Activated T-helper 2 cell treated with anti-CD3 and anti-CD28 coated beads, Interferon-gamma antibody, Interleukin-2, Interleukin-4, amounts not matched to agents 10 μg/mL and 5 μg/mL and 100 μg/mL, durations not matched to agents 14 hours and 24 hours and 36 hours (primary cell): ENCODE data around the gene C14orf180. TPM values are rescaled to one million over a fixed set of nuclear protein-coding genes. Genes with fewer than 3 reads are reported as not detected.

Source experiments
- DNase-seq: peaks from one replicate; pipeline ENCODE4 v3.0.0; 2021; ENCODE audit warnings: low spot score
- H3K27ac Mint-ChIP-seq: one replicate; pipeline ENCODE4 v1.8.0; 2021; ENCODE audit warnings: mixed read lengths
- H3K27me3 Mint-ChIP-seq: one replicate; pipeline ENCODE4 v1.8.0; 2021; ENCODE audit warnings: low read depth, mixed read lengths
- H3K36me3 Mint-ChIP-seq: one replicate; pipeline ENCODE4 v1.8.0; 2021; ENCODE audit warnings: low read depth, mixed read lengths
- H3K4me1 Mint-ChIP-seq: one replicate; pipeline ENCODE4 v1.8.0; 2021; ENCODE audit warnings: low read depth, mixed read lengths
- H3K4me3 Mint-ChIP-seq: one replicate; pipeline ENCODE4 v1.8.0; 2021; ENCODE audit warnings: low read depth, mild to moderate bottlenecking, moderate library complexity, mixed read lengths
- H3K9me3 Mint-ChIP-seq: one replicate; pipeline ENCODE4 v1.8.0; 2021; ENCODE audit warnings: mixed read lengths
- intact Hi-C: fragments of 100-400 bp; cut with micrococcal nuclease; formaldehyde crosslinking; loops from one replicate; pipeline ENCODE4 v1.15.1; 2023
- total RNA-seq: library from RNA; stranded (reverse); gene quantifications from 2 replicates; pipeline ENCODE4 v1.2.3, GENCODE V29; 2022

Gene C14orf180
- total RNA-seq, 1 donor from 2014 or later: not detected

DNA sequence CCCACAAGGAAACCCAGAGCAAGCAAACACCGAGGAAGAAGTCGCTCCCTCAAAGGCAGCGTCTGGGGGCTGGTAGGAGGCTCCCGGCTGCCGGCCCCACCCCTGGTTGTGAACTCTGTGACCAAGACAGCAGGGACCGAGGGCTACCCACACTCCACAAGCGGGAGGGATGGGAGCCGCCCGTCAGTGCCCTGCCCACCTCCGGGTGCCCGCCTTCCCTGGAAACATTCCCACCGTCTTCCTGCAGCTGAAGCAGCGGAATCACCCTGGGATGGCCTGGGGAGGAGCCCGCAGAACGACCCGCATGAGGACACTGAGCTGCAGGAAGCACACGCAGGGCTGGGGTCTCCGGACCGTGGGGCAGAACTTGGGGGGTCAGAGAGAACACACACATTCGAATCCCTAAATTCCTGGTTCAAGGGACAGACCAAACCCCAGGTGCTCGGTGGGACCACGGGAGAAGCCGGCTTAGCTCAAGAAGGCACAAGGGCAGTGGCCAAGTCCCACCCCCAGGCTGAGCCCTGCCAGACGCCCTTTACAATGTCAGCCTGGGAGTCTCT, 33.5 kb upstream of the C14orf180 start:
- no peak overlapping the region for H3K4me3 Mint-ChIP-seq
- no peak overlapping the region for H3K27ac Mint-ChIP-seq
- no peak for DNase-seq
- H3K4me1 Mint-ChIP-seq: no peaks in the 10 kb centered on the region
- intact Hi-C loops: no loop called here
- no peaks in the 10 kb centered on the region for H3K27me3 Mint-ChIP-seq
- no peaks in the 10 kb centered on the region for H3K36me3 Mint-ChIP-seq
- H3K9me3 Mint-ChIP-seq: no peaks in the 10 kb centered on the region

GRCh38 chr14:104546591-104547309, 32.8 kb upstream of the C14orf180 start:
- no peaks in the 10 kb centered on the region for H3K9me3 Mint-ChIP-seq
- no peaks in the 10 kb centered on the region for H3K27me3 Mint-ChIP-seq
- DNase-seq: no peak
- no peaks in the 10 kb centered on the region for H3K36me3 Mint-ChIP-seq
- H3K4me1 Mint-ChIP-seq: no peaks in the 10 kb centered on the region
- H3K4me3 Mint-ChIP-seq: no peak overlapping the region
- intact Hi-C loops: no loop called here
- H3K27ac Mint-ChIP-seq: no peak overlapping the region

- no peak overlapping the region for H3K4me3 Mint-ChIP-seq
- H3K27me3 Mint-ChIP-seq: no peaks in the 10 kb centered on the region
- H3K27ac Mint-ChIP-seq: no peak overlapping the region
- no peak for DNase-seq
- intact Hi-C loops: no loop called here
- no peaks in the 10 kb centered on the region for H3K4me1 Mint-ChIP-seq
- no peaks in the 10 kb centered on the region for H3K36me3 Mint-ChIP-seq
- no peaks in the 10 kb centered on the region for H3K9me3 Mint-ChIP-seq
Measured at GRCh38 chr14:104547310-104547997, 32.1 kb upstream of the C14orf180 start.

DNA sequence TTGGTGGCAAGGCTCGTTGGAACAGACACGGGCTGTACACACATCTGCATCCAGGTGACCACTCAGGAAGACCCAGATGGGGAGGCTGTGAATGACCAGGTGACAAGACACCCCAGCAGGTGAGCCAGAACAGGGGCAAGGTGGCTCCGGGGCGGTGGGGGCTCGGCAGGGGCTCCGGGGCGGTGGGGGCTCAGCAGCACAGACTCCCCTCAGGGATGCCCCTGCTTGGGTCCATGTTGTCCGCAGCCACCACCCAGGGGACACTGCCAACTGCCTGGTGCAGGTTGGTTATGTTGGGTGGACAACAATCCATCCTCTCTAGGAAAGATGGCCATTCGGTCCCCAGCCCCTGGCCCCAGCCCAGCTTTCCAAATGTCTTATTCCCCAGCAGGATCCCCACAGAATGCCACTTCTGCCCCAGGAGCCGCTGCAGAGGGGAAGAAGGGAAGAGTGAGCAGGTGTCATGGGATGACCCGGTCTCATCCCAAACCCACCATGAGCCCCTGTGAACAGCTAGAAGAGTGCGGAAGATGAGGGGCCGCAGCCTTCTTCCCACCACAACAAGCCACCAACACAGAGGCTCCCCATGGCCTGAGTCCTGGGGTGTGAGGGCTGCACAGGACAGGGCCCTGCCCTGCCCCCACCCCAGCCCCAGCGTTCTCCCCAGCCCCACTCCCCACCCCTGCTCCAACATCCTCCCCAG, 31.4 kb upstream of the C14orf180 start:
- no peak overlapping the region for H3K27ac Mint-ChIP-seq
- no peaks in the 10 kb centered on the region for H3K27me3 Mint-ChIP-seq
- H3K4me3 Mint-ChIP-seq: no peak overlapping the region
- H3K4me1 Mint-ChIP-seq: no peaks in the 10 kb centered on the region
- H3K9me3 Mint-ChIP-seq: no peaks in the 10 kb centered on the region
- intact Hi-C loops: no loop called here
- no peaks in the 10 kb centered on the region for H3K36me3 Mint-ChIP-seq
- no peak for DNase-seq

DNA sequence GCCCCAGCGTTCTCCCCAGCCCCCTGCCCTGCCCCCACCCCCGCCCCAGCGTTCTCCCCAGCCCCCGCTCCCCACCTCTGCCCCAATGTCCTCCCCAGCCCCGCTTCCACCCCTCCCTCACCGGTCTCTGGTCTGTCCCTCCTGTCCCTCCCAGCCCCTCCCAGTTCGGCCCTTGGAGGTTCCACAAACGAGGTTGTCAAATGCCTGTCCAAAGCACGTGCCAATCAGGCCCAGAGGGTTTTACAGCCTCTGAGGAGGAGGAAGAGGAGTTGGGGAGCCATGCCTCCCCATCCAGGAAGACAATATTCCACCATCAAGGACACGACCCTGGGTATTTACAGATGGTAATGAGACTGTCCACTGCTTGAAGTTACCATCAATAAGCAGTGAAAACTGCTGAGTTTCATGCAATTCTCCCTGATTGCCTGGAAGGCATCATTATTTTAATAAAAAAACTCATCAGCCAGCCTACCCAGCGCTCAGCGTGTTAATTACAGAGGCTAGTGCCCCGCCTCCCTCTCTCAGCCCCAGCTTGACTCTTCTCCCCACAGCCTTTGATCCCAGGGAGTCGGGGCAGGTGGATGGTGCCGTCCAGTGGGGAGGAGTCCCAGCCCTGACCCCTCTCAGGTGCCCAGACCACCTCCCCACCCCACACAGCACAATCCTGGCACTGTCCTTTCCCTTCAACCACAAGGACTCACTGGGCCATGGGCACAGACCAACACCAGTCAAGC, 30.6 kb upstream of the C14orf180 start:
- DNase-seq: no peak
- intact Hi-C loops: no loop called here
- Mint-ChIP-seq H3K4me1 (no peaks in the 10 kb centered on the region), H3K27ac (no peak overlapping the region), H3K36me3 (no peaks in the 10 kb centered on the region), H3K4me3 (no peak overlapping the region), H3K9me3 (no peaks in the 10 kb centered on the region), H3K27me3 (no peaks in the 10 kb centered on the region)

GRCh38 chr14:104549536-104550339, 29.8 kb upstream of the C14orf180 start:
- intact Hi-C loops: no loop called here
- H3K27me3 Mint-ChIP-seq: no peaks in the 10 kb centered on the region
- H3K4me3 Mint-ChIP-seq: no peak overlapping the region
- no peak for DNase-seq
- no peaks in the 10 kb centered on the region for H3K9me3 Mint-ChIP-seq
- H3K36me3 Mint-ChIP-seq: no peaks in the 10 kb centered on the region
- no peaks in the 10 kb centered on the region for H3K4me1 Mint-ChIP-seq
- no peak overlapping the region for H3K27ac Mint-ChIP-seq

DNA sequence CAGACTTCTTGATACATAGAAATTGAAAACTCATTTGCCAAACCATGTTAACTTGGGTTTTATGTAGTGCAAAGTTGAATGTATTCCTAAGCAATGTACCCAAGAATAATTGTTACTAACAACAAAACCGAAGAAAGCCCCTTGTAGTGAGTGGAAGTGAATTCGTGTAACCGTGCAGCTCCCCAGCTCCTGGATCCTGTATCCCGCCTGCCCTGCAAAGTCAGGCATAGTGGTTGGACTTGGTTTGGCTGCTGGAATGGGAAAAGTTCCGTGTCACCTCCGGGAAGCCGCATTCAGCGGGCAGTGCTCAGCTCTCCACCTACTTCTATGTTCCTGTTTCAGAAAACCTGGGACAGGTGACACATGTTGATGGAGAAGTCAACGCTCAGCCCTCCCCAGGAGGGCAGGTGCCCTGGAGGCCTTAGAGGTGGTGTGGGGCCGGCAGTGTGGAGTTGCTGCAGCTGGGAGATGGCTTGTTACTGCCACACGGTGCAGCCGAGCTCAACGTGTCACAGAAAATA, 29.2 kb upstream of the C14orf180 start:
- Mint-ChIP-seq H3K4me1 (no peaks in the 10 kb centered on the region), H3K36me3 (no peaks in the 10 kb centered on the region), H3K27ac (no peak overlapping the region), H3K27me3 (no peaks in the 10 kb centered on the region), H3K9me3 (no peaks in the 10 kb centered on the region), H3K4me3 (no peak overlapping the region)
- intact Hi-C loops: no loop called here
- DNase-seq: no peak

DNA sequence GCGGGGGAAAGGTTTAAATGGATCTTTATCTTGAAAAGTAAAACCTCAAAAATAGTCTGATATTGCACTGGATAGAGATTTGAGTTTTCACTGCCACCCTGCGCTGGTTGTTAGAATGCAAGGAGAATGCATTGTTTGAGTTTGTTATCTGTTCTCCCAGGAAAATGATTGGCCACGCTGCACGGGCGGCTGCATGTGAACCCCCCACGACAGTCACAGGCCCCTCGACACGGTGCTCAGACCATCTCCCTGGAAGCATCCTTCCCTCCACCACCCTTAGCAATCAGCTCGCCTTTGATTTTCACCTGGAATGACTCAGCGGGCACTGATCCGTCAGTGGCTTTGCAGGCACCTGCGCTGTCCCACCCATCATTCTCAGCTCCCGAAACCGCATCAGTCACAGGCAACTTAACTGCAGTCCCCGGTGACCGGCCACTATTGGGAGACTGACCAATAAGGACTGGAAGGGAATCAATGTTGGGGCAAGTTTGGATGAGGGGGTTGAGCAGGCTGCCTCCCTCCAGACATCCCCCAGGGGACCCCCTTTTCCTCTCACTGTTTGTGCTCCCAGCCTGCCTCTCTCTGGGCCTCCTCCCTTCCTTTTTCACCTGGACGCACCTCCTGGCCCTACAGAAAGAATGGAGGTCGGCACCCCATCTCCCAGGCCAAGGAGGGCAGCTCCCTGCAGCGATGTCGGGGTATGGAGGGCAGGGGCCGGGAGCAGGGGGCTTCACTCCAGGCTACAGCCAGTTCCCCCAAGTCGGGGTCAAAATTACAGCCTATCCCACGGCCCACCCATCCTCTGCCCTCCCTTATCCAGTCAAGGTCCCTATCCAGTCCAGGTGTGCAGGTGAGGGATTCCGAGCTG, 28.5 kb upstream of the C14orf180 start:
- H3K9me3 Mint-ChIP-seq: no peaks in the 10 kb centered on the region
- no peaks in the 10 kb centered on the region for H3K36me3 Mint-ChIP-seq
- no peak overlapping the region for H3K4me3 Mint-ChIP-seq
- DNase-seq: no peak
- H3K27me3 Mint-ChIP-seq: no peaks in the 10 kb centered on the region
- intact Hi-C loops: no loop called here
- no peaks in the 10 kb centered on the region for H3K4me1 Mint-ChIP-seq
- no peak overlapping the region for H3K27ac Mint-ChIP-seq

DNA sequence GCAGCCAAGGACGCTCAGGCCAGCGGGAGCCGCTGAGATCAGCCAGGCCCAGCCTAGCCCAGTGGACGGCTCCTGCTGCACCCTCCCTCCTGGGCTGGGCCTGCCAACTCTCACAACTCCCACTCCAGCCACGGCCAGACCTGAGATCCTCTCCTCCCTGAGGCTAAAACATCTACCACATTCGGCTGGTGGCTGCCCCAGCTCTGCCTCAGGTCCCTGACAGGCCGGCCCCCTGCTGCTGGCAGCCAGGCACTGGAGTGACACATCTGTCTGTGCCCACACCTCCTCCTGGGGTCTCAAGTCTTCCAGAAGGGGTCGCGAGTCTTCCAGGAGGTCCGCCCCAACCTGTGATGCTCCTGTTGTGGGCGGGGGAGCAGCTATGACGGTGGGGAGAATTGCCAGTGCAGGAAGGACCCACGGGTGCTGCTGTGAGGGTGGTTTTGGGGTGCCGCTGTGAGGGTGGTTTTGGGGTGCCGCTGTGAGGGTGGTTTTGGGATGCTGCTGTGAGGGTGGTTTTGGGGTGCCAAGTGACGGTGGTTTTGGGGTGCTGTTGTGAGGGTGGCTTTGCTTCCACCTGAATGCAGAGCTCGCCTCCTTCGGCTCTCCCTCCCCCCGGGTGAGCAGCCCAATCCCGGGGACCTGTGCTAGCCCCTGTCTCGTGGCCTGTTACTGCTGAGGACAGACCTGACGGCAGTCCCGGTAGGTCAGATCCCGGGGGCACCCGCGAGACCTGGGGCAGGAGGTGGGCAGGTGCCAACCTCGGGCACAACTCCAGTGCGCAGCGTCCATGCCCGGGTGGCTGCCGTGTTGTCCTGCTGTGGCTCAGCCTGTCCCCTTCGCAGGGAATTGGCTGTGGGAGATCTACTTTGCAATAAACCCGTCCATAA, 27.5 kb upstream of the C14orf180 start:
- Mint-ChIP-seq H3K36me3 (no peaks in the 10 kb centered on the region), H3K27ac (no peak overlapping the region), H3K27me3 (no peaks in the 10 kb centered on the region), H3K4me3 (no peak overlapping the region), H3K4me1 (no peaks in the 10 kb centered on the region), H3K9me3 (no peaks in the 10 kb centered on the region)
- intact Hi-C loops: no loop called here
- DNase-seq: no peak

GRCh38 chr14:104552738-104553125, 26.8 kb upstream of the C14orf180 start:
- DNase-seq: no peak
- no peak overlapping the region for H3K4me3 Mint-ChIP-seq
- no peaks in the 10 kb centered on the region for H3K36me3 Mint-ChIP-seq
- H3K9me3 Mint-ChIP-seq: no peaks in the 10 kb centered on the region
- no peak overlapping the region for H3K27ac Mint-ChIP-seq
- intact Hi-C loops: no loop called here
- H3K4me1 Mint-ChIP-seq: no peaks in the 10 kb centered on the region
- H3K27me3 Mint-ChIP-seq: no peaks in the 10 kb centered on the region
